GM19397 (cell line): Measurements from ENCODE around the gene USH2A.
A peak's percentile ranks its signal among the peaks of the same experiment; 100 is the strongest.

ENCODE experiments used
- ATAC-seq: cut with Tn5 transposase; IDR thresholded peaks from one replicate; pipeline ENCODE4 v1.9.1; 2021; ENCODE audit warnings: mild to moderate bottlenecking, moderate library complexity; ENCODE audit not compliant: unreplicated experiment

The USH2A gene

GRCh38 chr1:216303690-216304089 is 119.6 kb downstream of the USH2A start:
- no peak for ATAC-seq

- no peak for ATAC-seq
Observed at GRCh38 chr1:216293683-216294082, 129.6 kb downstream of the USH2A start.

- ATAC-seq: no peak
Observed at GRCh38 chr1:216290074-216290473, 133.2 kb downstream of the USH2A start.

- ATAC-seq: no peak
Observed at GRCh38 chr1:216285052-216285451, 138.2 kb downstream of the USH2A start.

GRCh38 chr1:216281757-216282156 is 141.5 kb downstream of the USH2A start:
- ATAC-seq: no peak

GRCh38 chr1:216270086-216270773 is 153.0 kb downstream of the USH2A start:
- ATAC-seq: no peak

GRCh38 chr1:216261631-216262030 is 161.6 kb downstream of the USH2A start:
- ATAC-seq: no peak

GRCh38 chr1:216258856-216259255 is 164.4 kb downstream of the USH2A start:
- ATAC-seq: no peak

GRCh38 chr1:216258386-216258785 is 164.9 kb downstream of the USH2A start:
- ATAC-seq: no peak

GRCh38 chr1:216250861-216251260 is 172.4 kb downstream of the USH2A start:
- no peak for ATAC-seq

GRCh38 chr1:216248628-216249027 is 174.6 kb downstream of the USH2A start:
- no peak for ATAC-seq

- no peak for ATAC-seq
Observed at GRCh38 chr1:216247937-216248336, 175.3 kb downstream of the USH2A start.

GRCh38 chr1:216246577-216247203 is 176.6 kb downstream of the USH2A start:
- no peak for ATAC-seq

GRCh38 chr1:216238844-216239243 is 184.4 kb downstream of the USH2A start:
- no peak for ATAC-seq

- no peak for ATAC-seq
Observed at GRCh38 chr1:216237927-216238542, 185.2 kb downstream of the USH2A start.

- no peak for ATAC-seq
Observed at GRCh38 chr1:216224233-216224632, 199.0 kb downstream of the USH2A start.

GRCh38 chr1:216223486-216223885 is 199.8 kb downstream of the USH2A start:
- ATAC-seq: no peak

GRCh38 chr1:216222288-216222687 is 201.0 kb downstream of the USH2A start:
- no peak for ATAC-seq

- ATAC-seq: peak; percentile 98
Observed at GRCh38 chr1:216221260-216221700, 202.0 kb downstream of the USH2A start.

GRCh38 chr1:216216305-216216704 is 206.9 kb downstream of the USH2A start:
- ATAC-seq: no peak

GRCh38 chr1:216215169-216215568 is 208.1 kb downstream of the USH2A start:
- no peak for ATAC-seq

GRCh38 chr1:216212826-216213225 is 210.4 kb downstream of the USH2A start:
- no peak for ATAC-seq
